K562 (cell line): ENCODE results near the gene SRRM4. TPM values are rescaled to one million over a fixed set of nuclear protein-coding genes. Genes with fewer than 3 reads are reported as not detected.

Experiments
- ARID4B ChIP-seq: sonication (generic); formaldehyde crosslinking; IDR thresholded peaks from 2 replicates; pipeline ENCODE4 v1.8.0; 2022; ENCODE audit warnings: mild to moderate bottlenecking, missing genetic modification reagents
- CBFB ChIP-seq: sonication (generic); formaldehyde crosslinking; IDR thresholded peaks from 2 replicates; pipeline ENCODE4 v1.4.0; 2020; ENCODE audit warnings: mild to moderate bottlenecking, missing genetic modification reagents
- CTCF ChIP-seq, 3 experiments: IDR thresholded peaks in 2 of 3; conservative IDR thresholded peaks in 1 of 3; 2 replicates each; pipeline ENCODE4 v1.5.1; 2011 to 2012; ENCODE audit warnings: low read length in 3 of 3, mild to moderate bottlenecking in 3 of 3, control low read depth in 2 of 3, improper control_type of control experiment in 1 of 3, inconsistent platforms in 1 of 3, low read depth in 1 of 3, mixed read lengths in 1 of 3, moderate library complexity in 1 of 3; ENCODE audit not compliant: insufficient read depth in 2 of 3
- NEUROD1 ChIP-seq: fragments of 150-350 bp; IDR thresholded peaks from 2 replicates; pipeline ENCODE4 v1.6.1; 2014; ENCODE audit warnings: borderline replicate concordance, low read length, low read depth; ENCODE audit not compliant: partially characterized antibody
- polyA plus RNA-seq, 8 experiments: library from polyadenylated mRNA; depleted of rRNA in 4 of 8; stranded (reverse) in 5 of 8; unstranded in 3 of 8; fragments of >200 nt; fragmentation: Nextera tagmentation in 2 of 8; fragmentation: Illumina TruSeq in 1 of 8; extraction: Ambion mirVana in 2 of 8; extraction: Trizol in 1 of 8; gene quantifications; 2 replicates each; pipeline versions ENCODE4 v1.2.1 to v1.2.3, GENCODE V29; 2011 to 2014; ENCODE audit warnings: inconsistent platforms in 1 of 8, missing spikeins in 1 of 8
- total RNA-seq, 7 experiments: library from RNA; depleted of rRNA in 6 of 7; stranded (reverse); fragments of >200 nt in 6 of 7; fragmentation: Illumina TruSeq in 2 of 7; extraction: Trizol in 2 of 7; gene quantifications; 2 replicates each; pipeline versions ENCODE4 v1.2.1 to v1.2.3, GENCODE V29; 2011 to 2021; ENCODE audit warnings: low replicate concordance in 1 of 7

Gene SRRM4
- total and polyA plus RNA-seq, 9 of the 15 experiments (the other 6 are each of a cell fraction or from before 2014, with no cell fraction given), result not detected

- TF ChIP-seq ARID4B (CRISPR knock-in tag) (no peak), CBFB (no peak), CTCF (IDR thresholded peaks at IDR 0.05 in 2 of 3, conservative IDR thresholded peaks at IDR 0.05 in 1 of 3; ENCODE audit: insufficient read depth in 2 of 3, low read depth in 1 of 3, low read length in 3 of 3) (peak; percentile 72 to 75 (median 73)), NEUROD1 (no peak)
Measured at GRCh38 chr12:119115296-119115905, 134.1 kb downstream of the SRRM4 start (continued).
